ENCODE measurements around the gene AMZ1.

- no peak for TF ChIP-seq CTCF (IDR thresholded peaks at IDR 0.05)
- no peak for TF ChIP-seq GTF2I (CRISPR knock-in tag; conservative IDR thresholded peaks at IDR 0.05)
- TF ChIP-seq TCF7 (CRISPR knock-in tag; IDR thresholded peaks at IDR 0.05; ENCODE audit: low read depth), result no peak
- TF ChIP-seq NFYB (CRISPR knock-in tag; conservative IDR thresholded peaks at IDR 0.05; ENCODE audit: low read depth), result no peak
- TF ChIP-seq ATF1 (CRISPR knock-in tag; IDR thresholded peaks at IDR 0.05), result no peak
- no peak for TF ChIP-seq JUN (CRISPR knock-in tag; IDR thresholded peaks at IDR 0.05)
- TF ChIP-seq GABPB1 (CRISPR knock-in tag; IDR thresholded peaks at IDR 0.05), result no peak
- TF ChIP-seq TEAD4 (CRISPR knock-in tag; IDR thresholded peaks at IDR 0.05), result no peak
- TF ChIP-seq, protein P1, sequence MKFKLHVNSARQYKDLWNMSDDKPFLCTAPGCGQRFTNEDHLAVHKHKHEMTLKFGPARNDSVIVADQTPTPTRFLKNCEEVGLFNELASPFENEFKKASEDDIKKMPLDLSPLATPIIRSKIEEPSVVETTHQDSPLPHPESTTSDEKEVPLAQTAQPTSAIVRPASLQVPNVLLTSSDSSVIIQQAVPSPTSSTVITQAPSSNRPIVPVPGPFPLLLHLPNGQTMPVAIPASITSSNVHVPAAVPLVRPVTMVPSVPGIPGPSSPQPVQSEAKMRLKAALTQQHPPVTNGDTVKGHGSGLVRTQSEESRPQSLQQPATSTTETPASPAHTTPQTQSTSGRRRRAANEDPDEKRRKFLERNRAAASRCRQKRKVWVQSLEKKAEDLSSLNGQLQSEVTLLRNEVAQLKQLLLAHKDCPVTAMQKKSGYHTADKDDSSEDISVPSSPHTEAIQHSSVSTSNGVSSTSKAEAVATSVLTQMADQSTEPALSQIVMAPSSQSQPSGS (CRISPR knock-in tag; IDR thresholded peaks at IDR 0.05; ENCODE audit: borderline replicate concordance, low read depth), result no peak
Measured at GRCh38 chr7:2657208-2657607, 30.8 kb upstream of the AMZ1 start.
